GM18508 (cell line): ENCODE measurements around the gene AMER1.
"Not testable (repeated sequence)": the region's sequence is repeated elsewhere in the genome, so short reads cannot be mapped to it uniquely, and the experiment has no call there.

ENCODE experiments used
- ATAC-seq: cut with Tn5 transposase; IDR thresholded peaks from one replicate; pipeline ENCODE4 v1.9.1; 2021; ENCODE audit warnings: moderate number of reproducible peaks; ENCODE audit not compliant: insufficient read depth, unreplicated experiment

The AMER1 gene

DNA sequence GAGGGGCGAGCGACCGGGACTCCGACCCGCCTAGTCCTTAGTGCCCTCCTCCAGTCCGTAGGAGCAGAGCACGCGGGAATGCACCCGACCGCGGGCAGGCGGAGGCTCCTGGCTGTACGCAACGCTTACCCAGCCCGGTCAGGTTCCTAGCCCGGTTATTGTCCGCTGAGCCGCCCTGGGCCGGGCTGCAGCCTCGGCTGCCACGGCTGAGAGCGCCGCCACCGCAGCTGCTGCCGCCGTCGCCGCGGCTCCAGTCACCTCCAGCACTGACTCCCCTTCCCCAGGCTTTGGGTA is at the start of gene AMER1:
Gene AMER1, minus strand, starts transcription at position 268 of the 294 bp plus-strand sequence. CDS start 12,422 bp downstream, outside the sequence.
- ATAC-seq, result peak; percentile 25

DNA sequence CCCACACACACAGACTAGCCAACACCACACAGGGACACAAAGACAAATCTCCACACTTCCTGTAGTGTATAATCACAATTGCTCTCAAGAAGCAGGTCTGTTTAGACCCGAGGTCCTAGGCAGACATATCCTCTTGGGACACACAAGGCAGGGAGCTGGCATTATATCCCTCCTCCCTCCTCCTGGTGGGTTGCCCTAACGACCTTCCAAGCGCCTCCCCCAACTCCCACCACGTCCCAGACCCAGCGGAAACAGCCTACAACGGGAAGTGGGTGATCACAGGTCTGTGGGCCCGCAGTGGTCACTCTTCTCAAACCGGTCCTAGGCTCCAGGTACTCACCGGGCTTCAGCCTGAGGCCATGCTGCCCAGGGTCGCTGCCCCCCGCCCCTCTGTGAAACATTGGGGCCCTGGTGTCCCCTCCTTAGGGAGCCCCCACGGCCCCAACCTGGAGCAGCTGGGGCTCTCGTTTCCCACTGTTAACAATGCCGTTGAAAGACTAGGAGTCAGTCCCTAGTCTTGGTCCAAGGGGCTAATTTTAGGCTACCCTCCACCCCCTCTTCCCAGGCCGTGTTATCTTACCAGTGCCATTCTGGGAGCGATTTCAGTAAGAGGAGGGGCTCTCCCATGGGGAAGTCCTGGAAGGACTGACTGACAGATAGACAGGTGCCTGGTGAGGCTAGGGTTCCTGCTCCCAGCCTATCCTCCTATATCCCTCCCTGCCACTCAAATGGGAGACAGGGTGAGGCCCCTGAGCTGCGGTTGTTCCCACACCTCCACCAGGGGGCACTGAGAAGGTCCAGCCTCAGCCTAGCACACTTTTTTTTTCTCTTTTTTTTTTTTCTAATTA is 24.8 kb upstream of the AMER1 start, which contains the start of gene ASB12:
Gene ASB12, minus strand, starts transcription at position 485 of the 848 bp plus-strand sequence. CDS start 4,957 bp downstream, outside the sequence.
- no peak for ATAC-seq

DNA sequence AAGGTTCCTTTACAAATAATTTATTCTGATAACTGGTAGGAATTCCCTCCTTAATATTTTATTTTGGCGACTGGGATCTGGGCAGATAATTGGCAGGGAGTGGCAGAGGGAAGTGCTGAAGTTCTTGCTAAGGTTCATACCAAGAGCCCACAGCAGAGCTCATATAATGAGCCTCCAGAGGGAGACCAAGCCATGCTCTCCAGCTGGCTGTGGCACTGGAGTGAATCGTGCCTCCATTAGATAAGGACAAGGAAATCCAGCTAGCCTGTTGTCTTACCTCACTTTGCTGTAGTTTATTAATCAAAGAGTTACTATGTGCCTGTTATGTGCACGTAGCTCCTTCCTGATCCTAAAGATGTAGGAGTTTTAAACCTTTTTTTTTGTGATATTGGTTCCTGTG is 23.6 kb upstream of the AMER1 start:
- ATAC-seq, result no peak

DNA sequence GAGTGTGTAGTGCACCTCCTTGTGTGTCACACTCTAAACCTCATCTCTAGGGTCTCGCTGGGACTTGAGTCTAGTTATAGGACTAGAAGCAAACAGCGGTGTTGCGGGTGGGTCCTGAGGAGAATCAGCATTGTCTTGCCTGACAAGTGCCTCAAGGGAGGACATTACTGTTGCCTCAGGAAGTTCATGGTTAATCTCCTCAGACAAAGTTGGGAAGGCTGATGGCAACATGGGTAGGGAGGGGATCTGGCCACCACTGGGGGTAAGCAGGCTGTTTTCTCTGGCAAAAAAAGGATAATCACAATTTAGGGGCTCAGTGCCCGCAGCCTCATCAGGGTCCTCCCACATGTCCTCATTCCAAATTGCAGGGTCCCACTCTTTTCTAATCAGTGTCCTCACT is 12.5 kb upstream of the AMER1 start:
- ATAC-seq, result no peak

DNA sequence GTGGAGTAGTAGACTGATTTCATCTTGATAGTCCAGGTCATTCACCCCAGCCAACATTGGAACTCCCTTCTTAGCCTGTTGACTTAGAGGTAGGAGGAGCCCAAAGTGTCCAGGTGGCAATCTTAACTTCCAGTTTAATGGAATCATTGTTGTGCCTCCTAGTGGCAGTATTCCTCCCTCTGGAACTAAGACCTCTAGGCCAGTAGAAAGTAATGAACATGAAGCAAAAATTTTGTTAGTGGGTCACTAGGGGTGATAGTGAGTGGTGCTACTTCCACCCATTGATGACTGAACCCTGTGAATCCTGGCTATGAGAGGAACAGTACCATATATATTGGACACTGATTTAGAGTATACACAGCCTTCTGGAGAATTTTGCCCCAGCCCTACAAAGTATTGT is 8.5 kb upstream of the AMER1 start:
- ATAC-seq, result not testable (repeated sequence)

DNA sequence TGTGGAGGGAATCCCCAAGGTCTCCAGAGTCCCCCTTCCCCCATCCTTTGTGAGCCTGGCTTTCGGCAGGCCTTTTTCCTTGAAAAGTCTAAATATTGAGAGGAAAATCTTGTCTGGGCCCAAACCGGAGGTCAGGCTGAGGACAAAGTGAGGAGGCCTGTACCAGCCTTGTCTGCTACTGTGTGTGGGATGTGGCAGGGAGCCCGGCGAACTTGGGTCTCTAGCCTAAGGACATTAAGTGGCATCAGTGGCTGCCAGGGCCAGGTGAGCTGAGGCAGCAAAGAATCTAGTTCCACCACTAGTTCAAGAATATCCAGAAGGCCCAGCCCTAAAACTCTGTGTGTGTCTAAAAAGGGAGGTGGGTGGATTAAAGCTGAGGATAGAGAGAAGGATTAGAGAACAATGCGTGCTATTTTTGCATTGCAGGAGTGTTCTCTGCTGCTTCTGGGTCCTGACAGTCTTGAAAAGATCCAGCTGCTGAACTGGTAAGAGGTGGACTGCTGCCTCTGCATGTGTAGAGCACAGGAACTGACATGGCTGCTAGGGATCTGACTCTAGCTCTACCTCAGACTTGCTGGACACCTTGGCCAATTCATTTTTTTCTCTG is 1.2 kb upstream of the AMER1 start:
- ATAC-seq, result no peak

DNA sequence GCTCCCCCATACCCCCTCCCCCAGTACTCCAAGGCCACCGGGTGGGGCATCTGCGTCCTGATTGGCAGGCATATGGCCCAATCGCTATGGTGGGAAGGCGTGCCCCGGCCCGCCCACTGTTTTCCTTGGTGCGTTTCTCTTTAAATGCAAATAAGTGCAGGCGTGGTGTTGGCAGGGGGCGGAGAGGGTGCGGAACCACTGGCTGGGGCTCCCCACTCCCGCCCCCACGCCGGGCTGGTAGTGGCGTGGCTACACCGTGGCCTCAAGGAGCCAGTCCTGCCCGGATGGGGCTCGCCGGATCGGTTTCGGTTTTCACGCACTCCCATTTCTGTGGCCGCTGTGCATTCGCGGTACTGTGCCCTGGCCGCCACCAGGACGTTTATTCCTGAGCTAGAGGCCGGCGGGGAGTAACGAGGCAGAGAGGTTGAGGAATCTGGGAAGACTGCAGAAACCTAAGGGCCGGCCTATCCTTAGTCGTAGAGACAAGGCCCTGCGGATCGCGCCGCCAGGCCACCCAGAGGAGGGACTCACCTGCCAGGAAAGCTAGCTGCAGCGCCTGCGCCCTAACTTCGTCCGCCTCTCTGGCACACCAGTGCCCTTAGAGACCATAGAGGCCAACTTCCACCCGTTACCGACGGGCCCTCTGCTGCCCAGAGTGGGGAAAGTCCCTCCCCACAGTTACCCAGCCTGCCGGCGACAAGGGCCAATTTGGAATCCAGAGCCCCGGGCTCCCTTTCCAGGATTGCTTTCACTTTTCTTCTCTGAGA is 410 bp upstream of the AMER1 start:
- peak; percentile 87 for ATAC-seq

DNA sequence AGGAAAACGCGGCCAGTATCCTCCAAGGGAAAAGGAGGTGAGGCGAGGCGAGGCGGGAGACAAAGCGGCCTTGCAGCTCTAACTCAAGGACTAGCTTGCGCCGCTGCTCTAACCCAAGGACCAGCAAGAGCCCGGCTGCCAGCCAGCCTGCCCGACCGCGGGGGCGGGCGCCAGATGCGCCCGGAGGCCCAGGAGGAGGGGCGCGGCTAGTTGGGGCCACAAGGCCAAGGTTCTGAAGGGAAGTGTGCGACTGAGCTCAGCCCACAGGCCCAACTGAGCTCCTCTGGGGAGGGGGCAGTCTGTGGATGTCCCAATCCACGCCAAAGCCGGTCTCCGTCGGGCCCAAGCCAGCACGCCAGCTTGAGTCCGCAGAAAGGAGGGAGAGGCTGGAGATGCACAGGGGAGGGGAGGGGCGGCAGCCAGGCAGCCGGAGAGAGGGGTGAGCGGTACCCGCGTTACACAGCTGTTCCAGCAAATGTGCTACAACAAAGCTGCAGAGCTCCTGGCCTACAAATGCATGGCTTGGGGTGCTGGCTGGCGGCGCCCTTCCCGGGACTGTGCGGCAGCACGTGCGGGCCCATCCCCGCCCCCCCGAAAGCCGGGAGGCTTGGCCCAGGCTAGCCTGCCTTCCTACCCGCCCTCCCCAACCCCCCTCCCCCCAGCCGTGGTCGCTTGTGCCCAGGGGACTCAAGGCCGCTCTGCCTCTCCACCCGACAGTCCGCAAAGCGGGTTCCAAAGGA is 637 bp downstream of the AMER1 start:
- no peak for ATAC-seq

DNA sequence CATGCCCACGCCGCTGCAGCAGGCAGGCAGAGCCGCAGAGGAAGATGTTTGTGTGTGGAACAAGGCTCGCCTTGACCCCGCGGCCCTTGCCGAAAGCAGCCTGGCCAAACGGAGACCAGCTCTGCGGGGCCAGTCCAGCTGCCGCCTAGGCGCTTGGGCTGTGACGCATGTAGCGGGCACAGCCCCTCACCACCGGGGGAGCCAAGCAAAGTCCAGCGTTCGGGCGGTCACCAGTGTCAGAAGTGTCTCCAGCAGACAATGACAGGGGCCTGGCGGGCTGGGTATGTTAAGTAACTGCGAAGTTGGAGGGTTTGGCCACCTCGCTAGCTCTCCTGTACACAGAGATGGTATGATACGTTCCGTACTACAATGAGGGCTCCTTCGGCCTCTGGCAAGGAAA is 1.3 kb downstream of the AMER1 start:
- ATAC-seq, result no peak

DNA sequence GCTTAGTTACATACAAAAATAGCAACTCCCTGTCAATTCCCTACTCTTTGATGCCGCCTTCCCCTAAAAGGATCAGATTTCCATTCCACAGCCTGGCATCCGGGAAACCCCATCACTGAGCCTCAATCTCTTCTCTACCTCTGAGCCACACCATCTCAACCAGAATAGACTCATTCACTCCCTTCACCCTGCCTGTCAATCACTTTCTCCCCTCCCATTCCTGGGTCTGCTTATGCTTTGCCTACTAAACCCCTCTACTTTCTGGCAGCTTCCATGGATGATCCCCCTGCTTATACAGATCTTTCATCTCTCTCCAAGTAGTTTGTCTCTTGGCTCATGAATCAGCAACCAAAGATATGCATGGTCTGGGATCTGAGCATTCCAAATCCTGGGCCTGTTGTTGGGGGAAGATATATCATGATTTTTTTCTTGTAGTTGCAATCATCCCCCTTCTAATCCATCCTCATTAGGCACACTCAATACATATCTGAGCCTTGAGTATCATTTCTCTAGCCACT is 2.6 kb downstream of the AMER1 start:
- no peak for ATAC-seq

DNA sequence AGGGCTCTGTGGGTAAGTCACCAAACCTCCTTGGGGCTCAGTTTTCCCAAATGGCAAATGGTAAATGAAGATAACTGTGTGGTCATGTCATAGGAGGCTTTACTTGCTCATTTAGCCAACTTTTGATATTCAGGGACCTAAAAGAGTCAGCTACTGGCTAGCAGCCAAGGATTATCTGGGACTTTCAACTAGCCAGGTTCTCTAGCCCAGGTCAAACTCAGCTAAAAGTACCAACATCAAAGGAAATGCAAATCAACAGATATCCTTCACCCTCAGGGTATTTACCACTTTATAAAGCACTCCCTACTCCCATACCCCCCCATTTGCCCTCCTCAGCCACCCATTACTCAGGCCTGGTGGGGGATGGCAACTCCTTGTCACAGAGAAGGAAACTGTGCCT is 7.5 kb downstream of the AMER1 start:
- ATAC-seq, result no peak

DNA sequence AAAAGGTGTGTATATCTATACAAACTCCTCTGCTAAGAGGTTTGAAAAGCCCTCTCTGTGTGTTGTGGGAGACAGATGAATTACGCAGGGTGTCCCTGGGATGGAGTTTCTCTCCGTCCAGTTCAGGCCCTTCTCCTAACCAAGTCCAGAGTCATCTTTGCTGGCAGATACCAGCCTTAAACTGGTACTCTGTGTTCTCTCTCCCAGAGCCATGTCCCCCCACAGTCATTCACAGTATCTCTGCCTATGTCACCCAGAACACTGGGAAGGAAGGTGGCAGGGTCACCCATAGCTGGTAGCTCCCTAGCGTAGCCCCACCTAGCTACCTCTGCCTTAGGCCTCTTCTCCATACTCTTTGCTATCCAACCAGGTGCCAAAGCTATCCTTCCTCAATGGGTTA is 8.9 kb downstream of the AMER1 start:
- ATAC-seq, result no peak

DNA sequence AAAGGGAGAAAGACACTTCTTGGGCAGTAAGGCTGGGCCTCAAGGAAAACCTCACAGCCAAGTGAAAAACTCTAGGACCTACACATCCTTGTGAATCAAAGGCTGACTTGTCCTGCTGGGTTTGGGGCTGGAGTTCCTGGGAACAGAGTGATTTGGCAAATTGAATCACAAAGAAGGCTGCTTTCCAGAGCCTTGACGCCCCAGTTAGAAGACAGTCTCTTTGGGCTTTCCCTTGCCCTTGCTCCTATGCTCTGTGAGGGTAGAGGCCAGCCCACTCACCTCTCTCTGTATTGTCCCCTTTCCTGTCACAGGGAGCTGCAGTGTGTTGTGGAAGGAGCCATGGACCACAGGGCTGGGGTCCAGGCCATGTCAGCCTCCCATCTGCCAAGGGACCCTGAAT is 9.6 kb downstream of the AMER1 start:
- no peak for ATAC-seq

DNA sequence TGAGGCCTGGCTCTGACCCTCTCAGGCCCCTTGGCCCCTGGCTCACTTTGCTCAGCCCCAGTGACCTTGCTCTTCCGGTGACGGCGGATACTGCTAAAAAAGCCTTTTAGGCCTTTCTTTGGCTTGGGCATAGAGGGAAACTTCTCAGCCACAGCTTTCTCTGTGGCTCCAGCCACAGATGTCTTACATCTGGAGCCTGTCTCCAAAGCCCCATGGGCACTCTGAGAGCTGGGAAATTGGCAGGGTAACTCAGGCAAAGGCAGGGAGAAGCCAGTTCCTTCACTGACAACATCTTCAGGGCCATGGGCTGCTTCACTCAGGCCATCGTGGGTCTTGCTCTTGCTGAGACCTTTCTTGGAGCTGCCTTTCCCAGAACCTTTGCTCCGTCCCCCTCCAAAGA is 12.8 kb downstream of the AMER1 start:
- no peak for ATAC-seq

DNA sequence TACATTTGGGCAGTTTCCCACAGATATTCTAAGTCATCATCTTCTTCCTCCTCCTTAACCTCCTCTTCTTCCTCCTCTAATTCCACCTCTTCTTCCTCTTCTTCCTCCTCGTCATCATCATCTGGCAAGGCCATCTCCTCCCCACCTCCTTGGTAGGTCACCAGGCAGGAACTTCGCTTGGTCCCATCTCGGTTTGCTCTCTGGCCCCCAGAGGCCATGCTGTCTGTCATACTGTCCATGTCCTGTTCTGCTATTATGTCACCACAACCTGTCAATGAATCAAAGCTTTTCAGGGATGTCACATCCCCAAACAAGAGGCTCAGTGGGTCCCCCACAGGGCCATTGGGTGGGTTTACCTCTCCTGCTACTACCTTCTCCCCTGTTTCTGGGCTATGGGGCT is 13.5 kb downstream of the AMER1 start:
- no peak for ATAC-seq

DNA sequence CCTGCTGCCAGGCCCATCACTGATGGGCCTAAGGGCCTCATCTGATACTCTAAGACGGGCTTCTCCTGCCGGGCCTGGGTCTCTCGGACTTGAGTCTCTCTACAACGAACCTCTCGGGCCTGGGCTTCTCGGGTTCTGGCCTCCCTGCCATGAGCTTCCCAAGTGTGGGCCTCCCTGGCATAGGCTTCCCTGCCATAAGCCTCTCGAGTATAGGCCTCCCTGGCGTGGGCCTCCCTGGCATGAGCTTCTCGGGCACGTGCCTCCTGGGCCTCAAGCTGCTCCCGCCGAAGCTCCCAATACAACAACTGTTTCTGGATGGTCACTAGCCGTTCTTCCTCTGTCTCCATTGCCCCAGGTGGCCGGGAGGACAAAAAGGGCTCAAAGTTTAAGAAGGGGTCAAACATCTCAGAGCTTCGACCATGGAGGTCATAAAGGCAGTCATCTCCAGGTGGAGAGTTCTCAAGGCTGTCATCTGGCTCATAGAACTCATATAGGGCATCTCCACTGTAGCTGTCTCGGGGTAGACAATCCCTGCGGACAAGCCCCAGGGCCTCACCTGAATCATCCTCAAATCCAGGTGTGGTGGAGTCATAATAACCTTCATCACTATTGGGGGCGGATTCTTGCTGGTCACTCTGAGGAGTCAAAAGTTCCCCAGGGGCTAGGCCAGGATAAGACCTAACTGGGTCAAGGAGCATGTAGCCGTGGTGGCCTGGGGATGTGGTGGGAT is 14.1 kb downstream of the AMER1 start:
- ATAC-seq, result no peak

DNA sequence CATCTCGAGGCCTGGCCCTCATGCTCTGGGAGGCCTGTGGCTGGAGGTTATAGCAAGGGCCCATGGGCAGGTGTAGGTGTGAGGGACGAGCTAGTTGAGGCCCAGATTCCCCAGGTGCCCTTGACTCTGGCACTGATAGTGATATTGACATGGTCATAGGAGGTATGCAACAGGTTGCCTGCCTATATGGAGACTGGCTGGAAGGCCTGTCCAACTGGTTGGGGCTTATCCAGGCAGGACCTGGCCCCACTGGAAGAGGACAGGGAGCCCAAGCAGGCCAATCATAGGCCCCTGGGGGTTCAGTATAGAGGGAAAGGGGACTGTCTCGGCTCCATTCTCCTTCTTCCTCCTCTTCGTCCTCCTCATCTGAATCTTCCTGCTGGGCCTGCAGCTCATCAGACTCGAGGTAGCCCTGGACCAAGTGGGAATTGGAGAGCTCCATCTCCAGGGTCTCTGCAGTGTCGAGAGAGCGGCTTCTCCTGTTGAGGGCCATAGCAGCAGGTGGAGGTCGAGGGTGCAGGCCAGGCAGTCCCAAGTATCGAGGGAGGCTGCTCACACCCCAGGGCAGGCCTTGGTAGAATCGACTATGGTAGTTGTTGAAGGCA is 15.3 kb downstream of the AMER1 start:
- ATAC-seq, result no peak

DNA sequence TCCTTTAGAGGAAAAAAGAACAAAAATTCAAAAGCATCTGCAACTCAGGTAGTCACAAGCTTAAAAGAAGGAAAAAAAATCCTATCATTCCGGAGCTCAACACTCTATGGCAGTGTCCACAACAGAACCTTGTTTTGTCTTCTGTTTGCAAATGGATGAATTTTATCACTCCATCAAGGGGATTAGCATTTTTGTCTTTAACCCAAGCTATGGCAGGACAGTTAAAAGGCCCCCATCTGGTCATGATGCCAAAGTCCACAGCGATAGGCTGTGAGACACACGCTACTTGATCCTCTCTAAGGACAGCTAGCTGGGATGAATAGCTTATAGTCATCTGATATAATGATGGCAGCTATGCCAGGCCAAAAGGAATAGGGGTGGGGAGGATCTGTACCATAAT is 16.6 kb downstream of the AMER1 start:
- no peak for ATAC-seq

DNA sequence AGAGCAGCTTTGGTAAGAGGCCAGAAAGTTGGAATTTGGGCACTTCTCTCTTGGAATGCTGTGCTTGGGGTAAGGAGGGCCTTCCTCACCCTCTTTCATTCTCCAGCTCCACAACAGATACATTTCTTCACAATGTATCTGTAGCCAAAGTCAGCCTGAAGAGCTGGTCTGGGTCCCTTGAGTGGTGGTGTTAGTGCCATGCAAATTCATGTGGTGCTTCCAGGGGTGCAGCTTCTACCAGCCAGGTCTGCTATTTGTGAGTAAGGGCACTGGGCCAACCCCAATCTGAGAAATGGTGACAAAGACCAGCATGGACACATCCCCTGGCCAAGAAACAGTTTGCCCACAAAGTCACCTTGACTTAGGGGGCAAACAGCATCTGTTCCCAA is 17.8 kb downstream of the AMER1 start:
- no peak for ATAC-seq
